ENCODE measurements around the gene BTG1.

BTG1 gene, protein sequence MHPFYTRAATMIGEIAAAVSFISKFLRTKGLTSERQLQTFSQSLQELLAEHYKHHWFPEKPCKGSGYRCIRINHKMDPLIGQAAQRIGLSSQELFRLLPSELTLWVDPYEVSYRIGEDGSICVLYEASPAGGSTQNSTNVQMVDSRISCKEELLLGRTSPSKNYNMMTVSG

GRCh38 chr12:92145731-92146496 is at the start of gene BTG1:
Gene BTG1 (minus strand): TSS chr12:92145846. CDS start chr12:92145535, 311 bp downstream.
- no peaks in the 10 kb centered on the region for H3K36me3 ChIP-seq (ENCODE audit: control insufficient read depth, insufficient read depth, low read length)
- no peaks in the 10 kb centered on the region for H3K9me3 ChIP-seq (ENCODE audit: control insufficient read depth, insufficient read depth, low read length)
- H3K4me1 ChIP-seq (ENCODE audit: control insufficient read depth, insufficient read depth, low read length) = no peaks in the 10 kb centered on the region
- H3K9ac ChIP-seq (ENCODE audit: low read depth, low read length) = peak within 1 kb of the TSS; percentile 89
- H3K27me3 ChIP-seq (ENCODE audit: control insufficient read depth, insufficient read depth, low read length) = no peaks in the 10 kb centered on the region
- peak within 1 kb of the TSS; percentile 94 for H3K4me3 ChIP-seq (ENCODE audit: low read depth, low read length)

DNA sequence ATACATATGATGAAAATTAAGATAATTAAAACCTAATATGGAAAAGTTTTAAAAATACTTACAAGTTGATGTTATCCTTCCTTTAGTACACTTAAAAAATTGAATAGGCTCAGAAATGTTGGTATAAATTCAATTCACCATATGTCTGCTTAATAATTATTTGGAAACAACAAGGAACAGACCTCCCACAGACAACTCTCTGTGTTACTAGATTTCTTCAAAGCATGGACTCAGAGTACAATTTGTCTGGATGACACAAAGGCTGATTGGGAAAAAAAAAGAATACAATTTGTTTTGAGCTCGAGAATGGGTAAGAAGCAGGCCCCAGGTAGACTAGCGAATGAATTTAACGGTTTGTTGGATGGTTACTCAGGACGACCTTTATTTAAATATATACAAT is 48.9 kb upstream of the BTG1 start:
- H3K4me3 ChIP-seq (ENCODE audit: low read depth, low read length) = no peak overlapping the region

GRCh38 chr12:92193846-92194245 is 48.2 kb upstream of the BTG1 start:
- Histone ChIP-seq H3K4me1 (ENCODE audit: control insufficient read depth, insufficient read depth, low read length) (no peaks in the 10 kb centered on the region), H3K4me3 (ENCODE audit: low read depth, low read length) (no peak overlapping the region), H3K9ac (ENCODE audit: low read depth, low read length) (no peak overlapping the region), H3K9me3 (ENCODE audit: control insufficient read depth, insufficient read depth, low read length) (no peaks in the 10 kb centered on the region), H3K36me3 (ENCODE audit: control insufficient read depth, insufficient read depth, low read length) (no peaks in the 10 kb centered on the region), H3K27me3 (ENCODE audit: control insufficient read depth, insufficient read depth, low read length) (no peaks in the 10 kb centered on the region)

More for the DNA sequence above, 48.9 kb upstream of the BTG1 start:
- Histone ChIP-seq H3K9ac (ENCODE audit: low read depth, low read length) (no peak overlapping the region), H3K36me3 (ENCODE audit: control insufficient read depth, insufficient read depth, low read length) (no peaks in the 10 kb centered on the region), H3K9me3 (ENCODE audit: control insufficient read depth, insufficient read depth, low read length) (no peaks in the 10 kb centered on the region), H3K27me3 (ENCODE audit: control insufficient read depth, insufficient read depth, low read length) (no peaks in the 10 kb centered on the region), H3K4me1 (ENCODE audit: control insufficient read depth, insufficient read depth, low read length) (no peaks in the 10 kb centered on the region)

- Histone ChIP-seq H3K9me3 (ENCODE audit: control insufficient read depth, insufficient read depth, low read length) (no peaks in the 10 kb centered on the region), H3K4me1 (ENCODE audit: control insufficient read depth, insufficient read depth, low read length) (no peaks in the 10 kb centered on the region), H3K36me3 (ENCODE audit: control insufficient read depth, insufficient read depth, low read length) (no peaks in the 10 kb centered on the region), H3K9ac (ENCODE audit: low read depth, low read length) (no peak overlapping the region), H3K27me3 (ENCODE audit: control insufficient read depth, insufficient read depth, low read length) (no peaks in the 10 kb centered on the region), H3K4me3 (ENCODE audit: low read depth, low read length) (no peak overlapping the region)
Observed at GRCh38 chr12:92193063-92193462, 47.4 kb upstream of the BTG1 start.

DNA sequence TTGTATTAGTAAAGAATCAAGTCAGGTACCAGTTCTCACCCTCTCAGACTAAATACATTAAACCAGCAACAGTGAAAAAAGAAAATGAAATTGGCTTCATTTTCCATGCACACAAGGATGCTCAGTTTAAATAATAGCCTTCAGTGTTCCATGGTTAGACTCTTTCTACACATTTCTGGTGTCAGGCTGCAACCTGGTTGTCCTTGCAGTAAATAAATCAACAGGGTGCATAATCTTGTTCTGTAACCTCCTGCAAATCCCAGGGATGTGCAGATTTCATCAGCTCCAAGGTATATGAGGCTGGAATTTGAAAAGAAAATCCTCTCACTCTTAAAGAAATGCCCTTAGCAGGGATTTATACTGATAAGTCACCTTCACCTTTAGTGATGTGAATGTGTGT is 46.7 kb upstream of the BTG1 start:
- H3K9me3 ChIP-seq (ENCODE audit: control insufficient read depth, insufficient read depth, low read length) = no peaks in the 10 kb centered on the region
- H3K4me3 ChIP-seq (ENCODE audit: low read depth, low read length) = no peak overlapping the region
- no peaks in the 10 kb centered on the region for H3K36me3 ChIP-seq (ENCODE audit: control insufficient read depth, insufficient read depth, low read length)
- no peaks in the 10 kb centered on the region for H3K4me1 ChIP-seq (ENCODE audit: control insufficient read depth, insufficient read depth, low read length)
- H3K27me3 ChIP-seq (ENCODE audit: control insufficient read depth, insufficient read depth, low read length) = no peaks in the 10 kb centered on the region
- H3K9ac ChIP-seq (ENCODE audit: low read depth, low read length) = no peak overlapping the region

DNA sequence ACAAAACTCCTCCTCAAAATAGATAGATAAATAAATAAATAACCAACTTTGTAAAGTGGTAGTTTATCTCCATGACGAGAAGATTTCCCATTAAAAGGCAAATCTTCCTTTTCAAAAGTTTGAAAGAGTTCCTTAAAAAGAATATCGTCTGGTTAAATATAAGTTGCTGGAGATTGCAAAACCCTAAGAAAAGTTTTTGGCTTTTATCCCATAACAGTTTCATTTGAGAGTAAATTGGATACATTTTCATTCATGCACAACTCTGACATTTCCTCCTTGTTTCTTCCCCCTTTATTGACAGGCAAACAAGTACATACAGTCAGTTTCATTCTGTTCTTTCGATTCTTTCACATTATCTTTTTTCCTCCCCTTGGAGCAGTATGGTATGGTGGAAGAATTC is 45.4 kb upstream of the BTG1 start:
- H3K36me3 ChIP-seq (ENCODE audit: control insufficient read depth, insufficient read depth, low read length) = no peaks in the 10 kb centered on the region
- no peaks in the 10 kb centered on the region for H3K27me3 ChIP-seq (ENCODE audit: control insufficient read depth, insufficient read depth, low read length)
- no peaks in the 10 kb centered on the region for H3K4me1 ChIP-seq (ENCODE audit: control insufficient read depth, insufficient read depth, low read length)
- H3K9me3 ChIP-seq (ENCODE audit: control insufficient read depth, insufficient read depth, low read length) = no peaks in the 10 kb centered on the region
- H3K4me3 ChIP-seq (ENCODE audit: low read depth, low read length) = no peak overlapping the region
- no peak overlapping the region for H3K9ac ChIP-seq (ENCODE audit: low read depth, low read length)

DNA sequence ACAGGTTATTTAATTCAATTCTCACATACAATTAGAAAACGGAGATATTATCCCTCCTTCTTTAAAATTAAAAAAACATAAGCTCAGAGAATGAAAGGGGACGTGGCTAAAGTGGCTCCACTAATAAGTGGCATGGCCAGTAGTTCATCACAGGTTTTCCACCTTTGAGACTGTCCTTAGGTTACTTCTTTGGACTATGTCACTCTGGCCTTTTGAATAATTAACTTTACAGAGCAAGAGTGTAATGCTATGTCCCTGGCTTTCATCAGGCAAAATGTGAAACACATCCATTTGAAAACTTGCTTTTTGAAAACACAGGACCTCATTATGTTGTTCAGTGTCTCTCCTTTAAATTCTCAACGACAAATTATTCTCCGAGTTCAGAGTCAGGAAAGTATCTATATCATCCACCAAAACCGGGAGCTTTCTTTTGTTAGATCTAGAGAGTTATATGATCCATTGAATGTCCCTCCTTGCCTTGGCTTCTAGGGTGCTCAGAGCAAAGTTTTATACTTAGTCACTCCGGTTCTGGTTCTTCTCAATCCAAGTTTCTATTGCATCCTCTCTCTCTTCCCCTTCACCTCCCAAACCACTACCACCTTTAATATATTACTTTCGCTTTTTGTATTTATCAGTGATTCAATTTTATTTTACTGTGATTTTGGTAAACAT is 43.0 kb upstream of the BTG1 start:
- H3K4me3 ChIP-seq (ENCODE audit: low read depth, low read length) = no peak overlapping the region
- H3K9me3 ChIP-seq (ENCODE audit: control insufficient read depth, insufficient read depth, low read length) = no peaks in the 10 kb centered on the region
- H3K27me3 ChIP-seq (ENCODE audit: control insufficient read depth, insufficient read depth, low read length) = no peaks in the 10 kb centered on the region
- no peaks in the 10 kb centered on the region for H3K4me1 ChIP-seq (ENCODE audit: control insufficient read depth, insufficient read depth, low read length)
- no peaks in the 10 kb centered on the region for H3K36me3 ChIP-seq (ENCODE audit: control insufficient read depth, insufficient read depth, low read length)
- no peak overlapping the region for H3K9ac ChIP-seq (ENCODE audit: low read depth, low read length)

GRCh38 chr12:92186038-92186470 is 40.4 kb upstream of the BTG1 start:
- Histone ChIP-seq H3K9me3 (ENCODE audit: control insufficient read depth, insufficient read depth, low read length) (no peaks in the 10 kb centered on the region), H3K36me3 (ENCODE audit: control insufficient read depth, insufficient read depth, low read length) (no peaks in the 10 kb centered on the region), H3K27me3 (ENCODE audit: control insufficient read depth, insufficient read depth, low read length) (no peaks in the 10 kb centered on the region), H3K4me1 (ENCODE audit: control insufficient read depth, insufficient read depth, low read length) (no peaks in the 10 kb centered on the region), H3K9ac (ENCODE audit: low read depth, low read length) (no peak overlapping the region), H3K4me3 (ENCODE audit: low read depth, low read length) (no peak overlapping the region)

DNA sequence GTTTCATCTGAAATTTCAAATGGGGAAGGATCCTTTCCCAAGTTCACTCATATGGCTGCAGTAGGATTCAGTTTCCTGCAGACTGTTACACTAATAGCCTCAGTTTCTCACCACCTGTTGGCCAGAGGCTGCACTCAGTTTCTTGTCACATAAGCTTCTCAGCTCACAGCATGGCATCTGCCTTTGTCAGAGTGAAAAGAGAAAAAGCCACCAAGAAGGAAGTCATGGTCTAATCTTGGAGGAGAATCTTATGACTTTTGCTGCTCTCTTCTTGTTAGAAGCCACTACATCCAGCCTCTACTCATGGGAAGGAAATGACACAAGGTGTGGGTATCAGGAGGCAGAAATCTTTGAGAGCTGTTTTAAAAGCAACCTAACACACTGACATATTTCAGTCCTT is 39.4 kb upstream of the BTG1 start:
- H3K27me3 ChIP-seq (ENCODE audit: control insufficient read depth, insufficient read depth, low read length) = no peaks in the 10 kb centered on the region
- no peaks in the 10 kb centered on the region for H3K9me3 ChIP-seq (ENCODE audit: control insufficient read depth, insufficient read depth, low read length)
- no peak overlapping the region for H3K4me3 ChIP-seq (ENCODE audit: low read depth, low read length)
- H3K4me1 ChIP-seq (ENCODE audit: control insufficient read depth, insufficient read depth, low read length) = no peaks in the 10 kb centered on the region
- no peaks in the 10 kb centered on the region for H3K36me3 ChIP-seq (ENCODE audit: control insufficient read depth, insufficient read depth, low read length)
- no peak overlapping the region for H3K9ac ChIP-seq (ENCODE audit: low read depth, low read length)

DNA sequence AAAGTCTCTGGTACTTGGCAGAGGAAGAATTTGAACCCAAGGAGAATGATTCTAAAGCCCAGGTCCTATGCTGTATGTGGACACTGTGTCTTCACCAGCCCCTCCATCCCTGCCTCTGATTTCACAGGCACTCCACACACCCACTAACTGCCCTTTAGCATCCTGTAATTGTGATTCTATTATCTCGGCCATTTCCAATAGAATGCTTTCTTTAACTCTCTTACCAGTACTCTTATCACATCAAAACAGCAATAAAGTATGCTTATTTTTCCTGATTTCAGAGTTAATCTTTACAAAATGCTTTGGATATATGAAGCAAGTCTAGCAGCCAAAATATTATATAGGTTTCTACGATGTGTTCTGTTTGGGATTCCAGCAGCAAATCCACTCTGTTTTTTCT is 37.9 kb upstream of the BTG1 start:
- Histone ChIP-seq H3K4me1 (ENCODE audit: control insufficient read depth, insufficient read depth, low read length) (no peaks in the 10 kb centered on the region), H3K36me3 (ENCODE audit: control insufficient read depth, insufficient read depth, low read length) (no peaks in the 10 kb centered on the region), H3K9ac (ENCODE audit: low read depth, low read length) (no peak overlapping the region), H3K27me3 (ENCODE audit: control insufficient read depth, insufficient read depth, low read length) (no peaks in the 10 kb centered on the region), H3K9me3 (ENCODE audit: control insufficient read depth, insufficient read depth, low read length) (no peaks in the 10 kb centered on the region), H3K4me3 (ENCODE audit: low read depth, low read length) (no peak overlapping the region)

GRCh38 chr12:92178340-92178739 is 32.7 kb upstream of the BTG1 start:
- Histone ChIP-seq H3K9me3 (ENCODE audit: control insufficient read depth, insufficient read depth, low read length) (no peaks in the 10 kb centered on the region), H3K4me3 (ENCODE audit: low read depth, low read length) (no peak overlapping the region), H3K36me3 (ENCODE audit: control insufficient read depth, insufficient read depth, low read length) (no peaks in the 10 kb centered on the region), H3K27me3 (ENCODE audit: control insufficient read depth, insufficient read depth, low read length) (no peaks in the 10 kb centered on the region), H3K9ac (ENCODE audit: low read depth, low read length) (no peak overlapping the region), H3K4me1 (ENCODE audit: control insufficient read depth, insufficient read depth, low read length) (peaks cover 10% of the 10 kb centered on the region)

- H3K9ac ChIP-seq (ENCODE audit: low read depth, low read length) = no peak overlapping the region
- no peaks in the 10 kb centered on the region for H3K36me3 ChIP-seq (ENCODE audit: control insufficient read depth, insufficient read depth, low read length)
- no peaks in the 10 kb centered on the region for H3K27me3 ChIP-seq (ENCODE audit: control insufficient read depth, insufficient read depth, low read length)
- peaks cover 10% of the 10 kb centered on the region for H3K4me1 ChIP-seq (ENCODE audit: control insufficient read depth, insufficient read depth, low read length)
- H3K4me3 ChIP-seq (ENCODE audit: low read depth, low read length) = no peak overlapping the region
- no peaks in the 10 kb centered on the region for H3K9me3 ChIP-seq (ENCODE audit: control insufficient read depth, insufficient read depth, low read length)
Observed at GRCh38 chr12:92176646-92177045, 31.0 kb upstream of the BTG1 start.

All from iPS-15b (cell line).